ENCODE measurements around the gene EN2.

DNA sequence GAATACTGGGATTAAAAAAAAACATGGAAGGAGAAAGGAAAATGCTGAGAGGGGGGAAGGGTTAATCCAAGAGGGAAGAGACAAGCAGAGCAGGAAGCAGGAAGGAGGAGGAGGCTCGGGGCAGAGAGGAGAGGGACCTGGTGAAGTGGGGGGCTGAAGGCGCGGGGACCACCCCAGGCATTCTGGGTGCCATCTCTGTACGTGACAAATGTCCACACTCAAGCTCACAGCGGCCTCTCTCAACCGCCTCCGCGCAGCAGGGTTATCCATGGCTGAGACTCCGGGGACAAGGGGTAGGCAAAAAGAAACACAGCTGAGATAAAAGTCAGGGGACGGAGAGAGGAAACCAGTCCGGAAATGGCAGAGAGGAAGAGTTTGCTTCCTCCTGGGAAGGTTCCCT lies 33.9 kb downstream of the EN2 start:
- TF ChIP-seq, protein P1, sequence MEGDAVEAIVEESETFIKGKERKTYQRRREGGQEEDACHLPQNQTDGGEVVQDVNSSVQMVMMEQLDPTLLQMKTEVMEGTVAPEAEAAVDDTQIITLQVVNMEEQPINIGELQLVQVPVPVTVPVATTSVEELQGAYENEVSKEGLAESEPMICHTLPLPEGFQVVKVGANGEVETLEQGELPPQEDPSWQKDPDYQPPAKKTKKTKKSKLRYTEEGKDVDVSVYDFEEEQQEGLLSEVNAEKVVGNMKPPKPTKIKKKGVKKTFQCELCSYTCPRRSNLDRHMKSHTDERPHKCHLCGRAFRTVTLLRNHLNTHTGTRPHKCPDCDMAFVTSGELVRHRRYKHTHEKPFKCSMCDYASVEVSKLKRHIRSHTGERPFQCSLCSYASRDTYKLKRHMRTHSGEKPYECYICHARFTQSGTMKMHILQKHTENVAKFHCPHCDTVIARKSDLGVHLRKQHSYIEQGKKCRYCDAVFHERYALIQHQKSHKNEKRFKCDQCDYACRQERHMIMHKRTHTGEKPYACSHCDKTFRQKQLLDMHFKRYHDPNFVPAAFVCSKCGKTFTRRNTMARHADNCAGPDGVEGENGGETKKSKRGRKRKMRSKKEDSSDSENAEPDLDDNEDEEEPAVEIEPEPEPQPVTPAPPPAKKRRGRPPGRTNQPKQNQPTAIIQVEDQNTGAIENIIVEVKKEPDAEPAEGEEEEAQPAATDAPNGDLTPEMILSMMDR (IDR thresholded peaks at IDR 0.05): no peak
- TF ChIP-seq RNF2 (IDR thresholded peaks at IDR 0.05; ENCODE audit: borderline replicate concordance, low read depth): no peak
